ENCODE data around the gene SLC6A12. TPM values are rescaled to one million over a fixed set of nuclear protein-coding genes. Genes with fewer than 3 reads are reported as not detected.

SLC6A12 gene
- total RNA-seq, 1 experiment from 2014 or later = 0.79 TPM

- POLR2A ChIA-PET = no interaction called here
- H3K4me1 Mint-ChIP-seq = peaks cover 13% of the 10 kb centered on the region
- peak; percentile 81 for ATAC-seq
- no peak overlapping the region for H3K4me3 Mint-ChIP-seq
- CTCF ChIA-PET = no interaction called here
- DNase-seq (ENCODE audit: low spot score) = peak; percentile 47
- no peaks in the 10 kb centered on the region for H3K36me3 Mint-ChIP-seq
- H3K9me3 Mint-ChIP-seq = no peaks in the 10 kb centered on the region
- no peak overlapping the region for H3K27ac Mint-ChIP-seq
- TF ChIP-seq, protein P1, sequence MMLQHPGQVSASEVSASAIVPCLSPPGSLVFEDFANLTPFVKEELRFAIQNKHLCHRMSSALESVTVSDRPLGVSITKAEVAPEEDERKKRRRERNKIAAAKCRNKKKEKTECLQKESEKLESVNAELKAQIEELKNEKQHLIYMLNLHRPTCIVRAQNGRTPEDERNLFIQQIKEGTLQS (CRISPR knock-in tag; conservative IDR thresholded peaks at IDR 0.05) = no peak
- no peak for TF ChIP-seq SMAD4 (CRISPR knock-in tag; IDR thresholded peaks at IDR 0.05)
- TF ChIP-seq ZBTB21 (CRISPR knock-in tag; IDR thresholded peaks at IDR 0.05; ENCODE audit: borderline replicate concordance) = no peak
- TF ChIP-seq AR (CRISPR knock-in tag; IDR thresholded peaks at IDR 0.05) = no peak
- no peak for TF ChIP-seq ESRRA (CRISPR knock-in tag; IDR thresholded peaks at IDR 0.05; ENCODE audit: borderline replicate concordance)
- TF ChIP-seq SOX15 (CRISPR knock-in tag; IDR thresholded peaks at IDR 0.05) = no peak
- H3K27me3 Mint-ChIP-seq (ENCODE audit: low read depth) = peaks cover 5% of the 10 kb centered on the region; the same call in 1 of the 2 replicates
Measured at GRCh38 chr12:226401-226800, 12.4 kb upstream of the SLC6A12 start.

DNA sequence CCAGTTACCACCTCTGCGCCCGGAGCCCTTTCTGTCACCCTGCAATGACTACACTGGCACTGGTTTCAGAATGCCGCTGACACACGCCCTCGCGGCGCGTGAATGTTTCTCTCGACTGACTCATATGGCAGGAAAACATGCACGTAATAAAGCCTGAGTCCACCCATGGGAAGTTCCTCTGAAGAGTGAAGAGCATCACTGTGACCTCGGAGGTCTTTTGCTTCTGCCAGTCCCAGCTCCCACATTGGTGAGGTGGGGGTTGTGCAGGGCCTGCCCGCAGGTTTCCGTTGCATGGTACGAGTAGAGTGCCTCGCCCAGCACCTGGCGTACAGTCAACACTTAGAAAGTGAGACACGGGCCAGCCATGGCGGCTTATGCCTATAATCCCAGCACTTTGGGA lies 11.1 kb upstream of the SLC6A12 start:
- H3K4me1 Mint-ChIP-seq = peaks cover 13% of the 10 kb centered on the region
- no peak overlapping the region for H3K27ac Mint-ChIP-seq
- DNase-seq (ENCODE audit: low spot score) = no peak
- ChIA-PET POLR2A (no interaction called here), CTCF (no interaction called here)
- peaks cover 5% of the 10 kb centered on the region; the same call in 1 of the 2 replicates for H3K27me3 Mint-ChIP-seq (ENCODE audit: low read depth)
- no peaks in the 10 kb centered on the region for H3K36me3 Mint-ChIP-seq
- no peaks in the 10 kb centered on the region for H3K9me3 Mint-ChIP-seq
- TF ChIP-seq, protein P2, sequence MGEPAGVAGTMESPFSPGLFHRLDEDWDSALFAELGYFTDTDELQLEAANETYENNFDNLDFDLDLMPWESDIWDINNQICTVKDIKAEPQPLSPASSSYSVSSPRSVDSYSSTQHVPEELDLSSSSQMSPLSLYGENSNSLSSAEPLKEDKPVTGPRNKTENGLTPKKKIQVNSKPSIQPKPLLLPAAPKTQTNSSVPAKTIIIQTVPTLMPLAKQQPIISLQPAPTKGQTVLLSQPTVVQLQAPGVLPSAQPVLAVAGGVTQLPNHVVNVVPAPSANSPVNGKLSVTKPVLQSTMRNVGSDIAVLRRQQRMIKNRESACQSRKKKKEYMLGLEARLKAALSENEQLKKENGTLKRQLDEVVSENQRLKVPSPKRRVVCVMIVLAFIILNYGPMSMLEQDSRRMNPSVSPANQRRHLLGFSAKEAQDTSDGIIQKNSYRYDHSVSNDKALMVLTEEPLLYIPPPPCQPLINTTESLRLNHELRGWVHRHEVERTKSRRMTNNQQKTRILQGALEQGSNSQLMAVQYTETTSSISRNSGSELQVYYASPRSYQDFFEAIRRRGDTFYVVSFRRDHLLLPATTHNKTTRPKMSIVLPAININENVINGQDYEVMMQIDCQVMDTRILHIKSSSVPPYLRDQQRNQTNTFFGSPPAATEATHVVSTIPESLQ (CRISPR knock-in tag; IDR thresholded peaks at IDR 0.05) = no peak
- TF ChIP-seq, protein P3, sequence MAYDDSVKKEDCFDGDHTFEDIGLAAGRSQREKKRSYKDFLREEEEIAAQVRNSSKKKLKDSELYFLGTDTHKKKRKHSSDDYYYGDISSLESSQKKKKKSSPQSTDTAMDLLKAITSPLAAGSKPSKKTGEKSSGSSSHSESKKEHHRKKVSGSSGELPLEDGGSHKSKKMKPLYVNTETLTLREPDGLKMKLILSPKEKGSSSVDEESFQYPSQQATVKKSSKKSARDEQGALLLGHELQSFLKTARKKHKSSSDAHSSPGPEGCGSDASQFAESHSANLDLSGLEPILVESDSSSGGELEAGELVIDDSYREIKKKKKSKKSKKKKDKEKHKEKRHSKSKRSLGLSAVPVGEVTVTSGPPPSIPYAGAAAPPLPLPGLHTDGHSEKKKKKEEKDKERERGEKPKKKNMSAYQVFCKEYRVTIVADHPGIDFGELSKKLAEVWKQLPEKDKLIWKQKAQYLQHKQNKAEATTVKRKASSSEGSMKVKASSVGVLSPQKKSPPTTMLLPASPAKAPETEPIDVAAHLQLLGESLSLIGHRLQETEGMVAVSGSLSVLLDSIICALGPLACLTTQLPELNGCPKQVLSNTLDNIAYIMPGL (CRISPR knock-in tag; IDR thresholded peaks at IDR 0.05) = no peak
- no peak for TF ChIP-seq JUN (CRISPR knock-in tag; IDR thresholded peaks at IDR 0.05)
- no peak for TF ChIP-seq ZNF232 (CRISPR knock-in tag; IDR thresholded peaks at IDR 0.05)
- H3K4me3 Mint-ChIP-seq = no peak overlapping the region
- ATAC-seq = no peak

DNA sequence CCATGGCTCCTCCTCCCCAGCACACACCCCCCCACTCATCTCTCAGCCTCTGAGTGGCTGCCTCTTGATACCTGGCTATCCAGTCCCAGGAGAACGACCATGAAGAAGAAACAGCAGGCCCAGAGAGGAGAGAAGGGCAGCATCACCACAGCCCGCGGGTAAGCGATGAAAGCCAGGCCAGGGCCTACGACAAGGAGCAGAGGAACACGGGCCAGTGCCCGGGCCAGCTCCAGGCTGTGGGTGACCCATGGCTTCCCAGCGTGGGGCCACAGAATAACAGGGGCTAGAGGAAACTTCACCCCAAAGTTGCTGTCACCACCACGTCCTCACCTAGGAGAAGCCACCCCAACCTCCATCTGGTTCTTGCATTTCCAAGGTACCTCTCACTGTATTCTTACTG lies 10.4 kb upstream of the SLC6A12 start:
- ChIA-PET POLR2A (no interaction called here), CTCF (no interaction called here)
- ATAC-seq (no peak), DNase-seq (ENCODE audit: low spot score) (no peak)
- H3K9me3 Mint-ChIP-seq = no peaks in the 10 kb centered on the region
- H3K4me3 Mint-ChIP-seq = no peak overlapping the region
- peaks cover 2% of the 10 kb centered on the region; the same call in 1 of the 2 replicates for H3K27me3 Mint-ChIP-seq (ENCODE audit: low read depth)
- H3K4me1 Mint-ChIP-seq = peaks cover 9% of the 10 kb centered on the region
- no peaks in the 10 kb centered on the region for H3K36me3 Mint-ChIP-seq
- no peak for TF ChIP-seq ZNF671 (CRISPR knock-in tag; IDR thresholded peaks at IDR 0.05)
- no peak for TF ChIP-seq FOXK1 (CRISPR knock-in tag; IDR thresholded peaks at IDR 0.05)
- TF ChIP-seq ZNF121 (CRISPR knock-in tag; IDR thresholded peaks at IDR 0.05) = no peak
- no peak for TF ChIP-seq HMGA2 (CRISPR knock-in tag; IDR thresholded peaks at IDR 0.05)
- TF ChIP-seq, protein P2 (CRISPR knock-in tag; IDR thresholded peaks at IDR 0.05) = no peak
- TF ChIP-seq ZNF281 (CRISPR knock-in tag; IDR thresholded peaks at IDR 0.05) = no peak
- no peak overlapping the region for H3K27ac Mint-ChIP-seq
